HEK293 (cell line): Measurements from ENCODE around the gene ASPSCR1.

Experiments
- CTCF ChIA-PET: fragments of 350-600 bp; formaldehyde crosslinking; extraction: SDS; loops from one replicate; lab custom pipeline; 2021; ENCODE audit warnings: antibody characterized with exemption; lab: Yijun Ruan, JAX
- POLR2A ChIA-PET: fragments of 300-600 bp; formaldehyde crosslinking; extraction: SDS; loops from one replicate; lab custom pipeline; 2020; ENCODE audit warnings: antibody characterized with exemption, inconsistent platforms; lab: Yijun Ruan, JAX
- H3K27ac ChIP-seq: fragments of 200-500 bp; sonication (Bioruptor generic); 2 replicates; pipeline ENCODE4 v1.5.1; 2014; ENCODE audit warnings: low read depth, low read length, control low read depth, inconsistent platforms; ENCODE audit errors: extremely low read depth
- H3K36me3 ChIP-seq, 2 experiments: fragments of 200-500 bp in 1 of 2; sonication (Bioruptor generic) in 1 of 2; 1 replicate in 1 of 2; 2 replicates in 1 of 2; pipeline ENCODE4 v1.5.1; 2014 to 2017; ENCODE audit warnings: inconsistent platforms in 2 of 2, low read length in 2 of 2; ENCODE audit not compliant: control insufficient read depth in 2 of 2, insufficient read depth in 1 of 2
- H3K4me1 ChIP-seq: fragments of 200-500 bp; sonication (Bioruptor generic); 2 replicates; pipeline ENCODE4 v1.5.1; 2014; ENCODE audit warnings: mild to moderate bottlenecking, low read length, inconsistent platforms; ENCODE audit not compliant: control insufficient read depth, insufficient read depth
- H3K4me3 ChIP-seq: 2 replicates; pipeline ENCODE4 v1.5.1; 2011; ENCODE audit warnings: low read depth, mild to moderate bottlenecking, control low read depth, low read length, moderate library complexity
- H3K9me3 ChIP-seq: fragments of 200-500 bp; sonication (Bioruptor generic); 2 replicates; pipeline ENCODE4 v1.5.1; 2014; ENCODE audit warnings: low read depth, low read length, inconsistent platforms; ENCODE audit not compliant: control insufficient read depth, insufficient read depth
- BCL11A ChIP-seq: fragments of 450-650 bp; formaldehyde crosslinking; IDR thresholded peaks from 2 replicates; pipeline ENCODE4 v1.5.1; 2016; ENCODE audit warnings: low read depth, missing biosample characterization, missing genetic modification characterization
- GLIS1 ChIP-seq: fragments of 450-650 bp; formaldehyde crosslinking; IDR thresholded peaks from 2 replicates; pipeline ENCODE4 v1.5.1; 2016; ENCODE audit warnings: missing biosample characterization, missing genetic modification characterization
- HOXC10 ChIP-seq: sonication (generic); formaldehyde crosslinking; IDR thresholded peaks from 2 replicates; pipeline ENCODE4 v1.8.1; 2023; ENCODE audit warnings: mild to moderate bottlenecking, missing genetic modification reagents
- KLF1 ChIP-seq: fragments of 450-650 bp; formaldehyde crosslinking; IDR thresholded peaks from 2 replicates; pipeline ENCODE4 v1.5.1; 2016; ENCODE audit warnings: missing biosample characterization, missing genetic modification characterization
- KLF16 ChIP-seq: fragments of 450-650 bp; formaldehyde crosslinking; IDR thresholded peaks from 2 replicates; pipeline ENCODE4 v1.5.1; 2017; ENCODE audit warnings: missing biosample characterization, missing genetic modification characterization
- PATZ1 ChIP-seq: fragments of 450-650 bp; formaldehyde crosslinking; IDR thresholded peaks from 2 replicates; pipeline ENCODE4 v1.5.1; 2016; ENCODE audit warnings: missing biosample characterization, missing genetic modification characterization
- PBX3 ChIP-seq: sonication (generic); formaldehyde crosslinking; IDR thresholded peaks from 2 replicates; pipeline ENCODE4 v1.8.1; 2022; ENCODE audit warnings: mild to moderate bottlenecking, moderate library complexity, missing genetic modification reagents
- SCRT1 ChIP-seq: fragments of 450-650 bp; formaldehyde crosslinking; IDR thresholded peaks from 2 replicates; pipeline ENCODE4 v1.5.1; 2016; ENCODE audit warnings: missing biosample characterization, missing genetic modification characterization, borderline replicate concordance
- TSHZ1 ChIP-seq: fragments of 450-650 bp; formaldehyde crosslinking; IDR thresholded peaks from 2 replicates; pipeline ENCODE4 v1.5.1; 2016; ENCODE audit warnings: missing biosample characterization, missing genetic modification characterization, borderline replicate concordance
- YY1 ChIP-seq: fragments of 450-650 bp; formaldehyde crosslinking; IDR thresholded peaks from 2 replicates; pipeline ENCODE4 v1.5.1; 2018; ENCODE audit warnings: missing biosample characterization, missing genetic modification characterization
- ZBTB10 ChIP-seq: fragments of 450-650 bp; formaldehyde crosslinking; IDR thresholded peaks from 2 replicates; pipeline ENCODE4 v1.5.1; 2016; ENCODE audit warnings: missing biosample characterization, missing genetic modification characterization
- ZBTB20 ChIP-seq: fragments of 450-650 bp; formaldehyde crosslinking; IDR thresholded peaks from 2 replicates; pipeline ENCODE4 v1.5.1; 2016; ENCODE audit warnings: missing biosample characterization, missing genetic modification characterization
- ZIC2 ChIP-seq: fragments of 450-650 bp; formaldehyde crosslinking; IDR thresholded peaks from 2 replicates; pipeline ENCODE4 v1.5.1; 2016; ENCODE audit warnings: missing biosample characterization, missing genetic modification characterization
- ZNF132 ChIP-seq: fragments of 450-650 bp; formaldehyde crosslinking; IDR thresholded peaks from 2 replicates; pipeline ENCODE4 v1.5.1; 2017; ENCODE audit warnings: missing biosample characterization, missing genetic modification characterization, borderline replicate concordance
- ZNF146 ChIP-seq: fragments of 450-650 bp; formaldehyde crosslinking; IDR thresholded peaks from 2 replicates; pipeline ENCODE4 v1.5.1; 2016; ENCODE audit warnings: missing biosample characterization, missing genetic modification characterization
- ZNF335 ChIP-seq: fragments of 450-650 bp; formaldehyde crosslinking; conservative IDR thresholded peaks from 2 replicates; pipeline ENCODE4 v1.5.1; 2016; ENCODE audit warnings: missing biosample characterization, missing genetic modification characterization
- ZNF513 ChIP-seq: fragments of 450-650 bp; IDR thresholded peaks from 2 replicates; pipeline ENCODE4 v1.5.1; 2018; ENCODE audit warnings: missing biosample characterization, missing genetic modification characterization
- ZNF521 ChIP-seq: fragments of 450-650 bp; formaldehyde crosslinking; IDR thresholded peaks from 2 replicates; pipeline ENCODE4 v1.5.1; 2017; ENCODE audit warnings: missing biosample characterization, mild to moderate bottlenecking, missing genetic modification characterization
- ZNF549 ChIP-seq: fragments of 450-650 bp; IDR thresholded peaks from 2 replicates; pipeline ENCODE4 v1.5.1; 2018; ENCODE audit warnings: missing biosample characterization, missing genetic modification characterization, mild to moderate bottlenecking, inconsistent platforms, moderate library complexity
- ZNF623 ChIP-seq: fragments of 450-650 bp; formaldehyde crosslinking; IDR thresholded peaks from 2 replicates; pipeline ENCODE4 v1.5.1; 2016; ENCODE audit warnings: missing biosample characterization, missing genetic modification characterization
- ZNF626 ChIP-seq: fragments of 450-650 bp; sonication (Bioruptor Pico); formaldehyde crosslinking; IDR thresholded peaks from 2 replicates; pipeline ENCODE4 v1.5.1; 2018; ENCODE audit warnings: missing biosample characterization, missing genetic modification characterization, inconsistent platforms

ASPSCR1 gene

GRCh38 chr17:81990836-81991683, 13.6 kb downstream of the ASPSCR1 start (continued):
- TF ChIP-seq BCL11A (no peak), GLIS1 (no peak), KLF16 (tag by site-specific recombination) (no peak), PBX3 (no peak)

- H3K9me3 ChIP-seq = no peaks in the 10 kb centered on the region
- ChIA-PET CTCF (interaction anchor here (0.5 to 1.9 kb wide), 5 partner anchors 28 to 481 kb away, joined by 3 to 12 read pairs (median 7); no protein-coding TSS in a partner anchor), POLR2A (interaction anchor here (0.6 to 1.4 kb wide), 8 partner anchors 12 to 64 kb away, joined by 3 to 4 read pairs (median 3); partner anchors contain the start of genes CENPX, LRRC45 and MAFG)
- H3K36me3 ChIP-seq = peaks cover 0 to 18% of the 10 kb centered on the region in 2 experiments; a peak in 2 of 3 replicates
- H3K4me3 ChIP-seq = no peak overlapping the region
- H3K27ac ChIP-seq = no peak overlapping the region
- H3K4me1 ChIP-seq = peaks cover 7% of the 10 kb centered on the region
- peak; percentile 98 for TF ChIP-seq ZBTB20 (tag by site-specific recombination)
- TF ChIP-seq ZNF146 = no peak
- no peak for TF ChIP-seq ZNF549
- no peak for TF ChIP-seq SCRT1
- peak; percentile 89 for TF ChIP-seq ZIC2 (tag by site-specific recombination)
- TF ChIP-seq KLF1 (tag by site-specific recombination) = peak; percentile 41
- no peak for TF ChIP-seq ZNF623 (tag by site-specific recombination)
- TF ChIP-seq HOXC10 = no peak
- peak; percentile 44; the same call in 1 of the 2 replicates for TF ChIP-seq PATZ1 (tag by site-specific recombination)
- 0 out of 2 replicates have a peak, but pooled peaks have one; percentile 37 for TF ChIP-seq ZNF335 (tag by site-specific recombination)
- TF ChIP-seq YY1 (tag by site-specific recombination) = no peak
- TF ChIP-seq PBX3 = no peak
- TF ChIP-seq ZNF132 = no peak
- TF ChIP-seq ZBTB10 (tag by site-specific recombination) = no peak
- TF ChIP-seq ZNF521 (tag by site-specific recombination) = no peak
- no peak for TF ChIP-seq TSHZ1 (tag by site-specific recombination)
- no peak for TF ChIP-seq ZNF626 (tag by site-specific recombination)
- TF ChIP-seq ZNF513 (tag by site-specific recombination) = no peak
Measured at GRCh38 chr17:81991684-81992305, 14.4 kb downstream of the ASPSCR1 start.
